ENCODE measurements around the gene ARID5B.

GRCh38 chr10:61878740-61879068, 22.8 kb upstream of the ARID5B start:
- no peak for TF ChIP-seq GATA2 (IDR thresholded peaks at IDR 0.05; ENCODE audit: low read depth, low read length)
- TF ChIP-seq GATA3 (IDR thresholded peaks at IDR 0.05; ENCODE audit: low read depth, low read length), result no peak
